GM18909 (cell line): ENCODE measurements around the gene GOLGA8O.
"Not testable (repeated sequence)": the region's sequence is repeated elsewhere in the genome, so short reads cannot be mapped to it uniquely, and the experiment has no call there.

Experiments
- ATAC-seq: cut with Tn5 transposase; IDR thresholded peaks from one replicate; pipeline ENCODE4 v1.9.1; 2021; ENCODE audit warnings: mild to moderate bottlenecking; ENCODE audit not compliant: unreplicated experiment, poor library complexity

GOLGA8O gene

GRCh38 chr15:32455534-32455933 lies at the start of gene GOLGA8O:
Gene GOLGA8O, minus strand, starts transcription at chr15:32455634. Its CDS starts 98 bp downstream, at chr15:32455536.
- ATAC-seq: not testable (repeated sequence)

GRCh38 chr15:32504152-32504811 lies 48.8 kb upstream of the GOLGA8O start:
- ATAC-seq: not testable (repeated sequence)

GRCh38 chr15:32502946-32503345 lies 47.5 kb upstream of the GOLGA8O start:
- not testable (repeated sequence) for ATAC-seq

- ATAC-seq: not testable (repeated sequence)
Measured at GRCh38 chr15:32492768-32493167, 37.3 kb upstream of the GOLGA8O start.

GRCh38 chr15:32486474-32486873 lies 31.0 kb upstream of the GOLGA8O start:
- not testable (repeated sequence) for ATAC-seq

GRCh38 chr15:32483377-32483776 lies 27.9 kb upstream of the GOLGA8O start:
- ATAC-seq: not testable (repeated sequence)

GRCh38 chr15:32481683-32482082 lies 26.2 kb upstream of the GOLGA8O start:
- not testable (repeated sequence) for ATAC-seq

- ATAC-seq: not testable (repeated sequence)
Measured at GRCh38 chr15:32468076-32468475, 12.6 kb upstream of the GOLGA8O start.

GRCh38 chr15:32440445-32440977 lies 14.9 kb downstream of the GOLGA8O start:
- ATAC-seq: not testable (repeated sequence)

- ATAC-seq: not testable (repeated sequence)
Measured at GRCh38 chr15:32434102-32434963, 21.1 kb downstream of the GOLGA8O start.

GRCh38 chr15:32427635-32428034 lies 27.8 kb downstream of the GOLGA8O start:
- not testable (repeated sequence) for ATAC-seq

GRCh38 chr15:32426511-32426910 lies 28.9 kb downstream of the GOLGA8O start:
- not testable (repeated sequence) for ATAC-seq

GRCh38 chr15:32407903-32408302 lies 47.5 kb downstream of the GOLGA8O start:
- not testable (repeated sequence) for ATAC-seq

- not testable (repeated sequence) for ATAC-seq
Measured at GRCh38 chr15:32403192-32403591, 52.2 kb downstream of the GOLGA8O start, which contains the start of gene GOLGA8K. Gene GOLGA8K, minus strand, starts transcription at chr15:32403292. Its CDS starts 98 bp downstream, at chr15:32403194.

GRCh38 chr15:32396522-32396921 lies 58.9 kb downstream of the GOLGA8O start:
- not testable (repeated sequence) for ATAC-seq
